CD4-positive, CD25-positive, alpha-beta regulatory T cell (primary cell): ENCODE measurements around the gene PTPRT. TPM values are rescaled to one million over a fixed set of nuclear protein-coding genes. Genes with fewer than 3 reads are reported as not detected.

Experiments
- ATAC-seq, 2 donors: fragments of 150-1000 bp; cut with Tn5 transposase; one replicate each; pipeline ENCODE4 v1.10.0; 2021; ENCODE audit warnings: low read depth in 2 of 2, moderate number of reproducible peaks in 2 of 2, moderate library complexity in 1 of 2
- DNase-seq, 3 donors: peaks; one replicate each; pipeline versions ENCODE4 v3.0.0 to v3.0.0-alpha.2; 2012 to 2022; ENCODE audit warnings: mixed read lengths in 1 of 3
- H3K27ac ChIP-seq: one replicate; pipeline ENCODE4 v1.7.0; 2013; ENCODE audit warnings: mild to moderate bottlenecking, low read length; ENCODE audit not compliant: insufficient read depth, poor library complexity, severe bottlenecking
- H3K27me3 ChIP-seq: one replicate; pipeline ENCODE4 v1.7.0; 2013; ENCODE audit warnings: low read length; ENCODE audit not compliant: control insufficient read depth, insufficient read depth
- H3K36me3 ChIP-seq: one replicate; pipeline ENCODE4 v1.7.0; 2013; ENCODE audit warnings: mild to moderate bottlenecking, low read length, moderate library complexity; ENCODE audit not compliant: control insufficient read depth, insufficient read depth
- H3K4me1 ChIP-seq: 2 replicates; pipeline ENCODE4 v1.7.0; 2013; ENCODE audit warnings: mild to moderate bottlenecking, low read length; ENCODE audit not compliant: insufficient read depth, control insufficient read depth, poor library complexity, severe bottlenecking
- H3K4me3 ChIP-seq: one replicate; pipeline ENCODE4 v1.7.0; 2013; ENCODE audit warnings: low read depth, mild to moderate bottlenecking, low read length, moderate library complexity
- H3K9me3 ChIP-seq, 2 experiments: 1 replicate in 1 of 2; 2 replicates in 1 of 2; pipeline ENCODE4 v1.7.0; 2013; ENCODE audit warnings: low read length in 2 of 2, mild to moderate bottlenecking in 1 of 2, moderate library complexity in 1 of 2; ENCODE audit not compliant: control insufficient read depth in 2 of 2
- H3K27ac Mint-ChIP-seq, 3 donors: one replicate each; pipeline ENCODE4 v1.8.0; 2020 to 2022; ENCODE audit warnings: mild to moderate bottlenecking in 3 of 3, mixed read lengths in 3 of 3, moderate library complexity in 2 of 3
- H3K27me3 Mint-ChIP-seq: one replicate; pipeline ENCODE4 v1.8.0; 2022; ENCODE audit warnings: mild to moderate bottlenecking, mixed read lengths
- H3K36me3 Mint-ChIP-seq: one replicate; pipeline ENCODE4 v1.8.0; 2020; ENCODE audit warnings: mixed read lengths
- H3K4me1 Mint-ChIP-seq, 4 donors: one replicate each; pipeline ENCODE4 v1.8.0; 2020 to 2022; ENCODE audit warnings: mixed read lengths in 4 of 4, mild to moderate bottlenecking in 1 of 4
- H3K4me3 Mint-ChIP-seq, 4 donors: one replicate each; pipeline ENCODE4 v1.8.0; 2020 to 2022; ENCODE audit warnings: mild to moderate bottlenecking in 4 of 4, mixed read lengths in 4 of 4, moderate library complexity in 3 of 4
- H3K9me3 Mint-ChIP-seq, 7 donors: one replicate each; pipeline ENCODE4 v1.8.0; 2020 to 2022; ENCODE audit warnings: mixed read lengths in 7 of 7, mild to moderate bottlenecking in 3 of 7, moderate library complexity in 2 of 7
- polyA plus RNA-seq, 4 donors: library from polyadenylated mRNA; unstranded; fragments of 300-500 nt; fragmentation: Illumina TruSeq; gene quantifications; one replicate each; pipeline ENCODE4 v1.2.3, GENCODE V29; 2021
- total RNA-seq: library from RNA; stranded (reverse); gene quantifications from one replicate; pipeline ENCODE4 v1.2.3, GENCODE V29; 2022

PTPRT gene
- total and polyA plus RNA-seq, 5 donors from 2014 or later: not detected

DNA sequence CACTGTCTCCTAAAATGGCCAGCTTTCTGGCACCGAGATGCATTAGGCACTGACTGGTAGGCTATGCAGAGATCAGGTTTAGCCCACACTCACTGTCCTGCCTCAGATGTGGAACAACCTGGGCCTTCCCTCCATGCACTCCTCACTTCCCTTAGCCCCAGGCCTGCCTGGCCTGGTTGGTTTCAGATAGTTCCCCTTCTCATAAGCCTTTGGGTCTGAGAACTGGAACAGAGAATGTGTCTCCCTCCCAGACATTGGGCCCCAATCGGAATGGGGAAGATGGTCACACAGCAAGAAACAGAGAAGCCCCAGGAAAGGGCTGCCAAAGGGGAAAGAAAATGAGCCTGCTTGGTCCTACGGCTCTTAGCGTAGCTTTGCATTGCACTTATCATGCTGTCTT is 809.4 kb downstream of the PTPRT start:
- ATAC-seq (no peak), DNase-seq (no peak)
- Mint-ChIP-seq H3K4me1 (no peaks in the 10 kb centered on the region), H3K36me3 (no peaks in the 10 kb centered on the region), H3K27me3 (no peaks in the 10 kb centered on the region), H3K27ac (no peak overlapping the region), H3K4me3 (no peak overlapping the region), H3K9me3 (peaks cover 0 to 7% (median 4%) of the 10 kb centered on the region in 7 donors)
- H3K36me3 ChIP-seq: no peaks in the 10 kb centered on the region
- no peaks in the 10 kb centered on the region for H3K27me3 ChIP-seq
- no peak overlapping the region for H3K4me3 ChIP-seq
- H3K27ac ChIP-seq: no peak overlapping the region
- no peaks in the 10 kb centered on the region for H3K4me1 ChIP-seq
- H3K9me3 ChIP-seq: no peaks in the 10 kb centered on the region

DNA sequence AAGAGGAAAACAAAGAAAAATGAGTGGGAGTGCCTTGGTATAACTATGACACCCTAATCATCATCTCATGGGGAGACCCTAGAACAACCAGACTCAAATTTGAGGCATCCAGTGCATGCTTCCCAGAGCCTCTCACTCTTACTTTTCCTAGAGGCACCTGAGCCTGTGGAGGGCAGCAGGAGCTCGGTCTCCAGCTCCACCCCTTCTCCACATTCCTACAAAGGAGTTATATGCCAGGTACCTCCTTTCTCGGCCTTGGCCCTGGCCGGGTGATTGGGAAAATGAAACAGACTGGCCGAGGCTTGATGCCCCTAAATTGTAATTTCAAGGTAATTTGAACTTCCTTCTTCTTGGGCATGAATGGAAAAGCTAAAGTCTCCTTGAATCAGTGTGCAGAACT is 810.3 kb downstream of the PTPRT start:
- Histone ChIP-seq H3K9me3 (no peaks in the 10 kb centered on the region), H3K27ac (no peak overlapping the region), H3K4me1 (no peaks in the 10 kb centered on the region), H3K4me3 (no peak overlapping the region), H3K36me3 (no peaks in the 10 kb centered on the region), H3K27me3 (no peaks in the 10 kb centered on the region)
- no peak overlapping the region for H3K27ac Mint-ChIP-seq
- H3K9me3 Mint-ChIP-seq: peaks cover 0 to 7% (median 4%) of the 10 kb centered on the region in 7 donors
- H3K36me3 Mint-ChIP-seq: no peaks in the 10 kb centered on the region
- DNase-seq: no peak
- no peak overlapping the region for H3K4me3 Mint-ChIP-seq
- no peak for ATAC-seq
- no peaks in the 10 kb centered on the region for H3K27me3 Mint-ChIP-seq
- no peaks in the 10 kb centered on the region for H3K4me1 Mint-ChIP-seq

DNA sequence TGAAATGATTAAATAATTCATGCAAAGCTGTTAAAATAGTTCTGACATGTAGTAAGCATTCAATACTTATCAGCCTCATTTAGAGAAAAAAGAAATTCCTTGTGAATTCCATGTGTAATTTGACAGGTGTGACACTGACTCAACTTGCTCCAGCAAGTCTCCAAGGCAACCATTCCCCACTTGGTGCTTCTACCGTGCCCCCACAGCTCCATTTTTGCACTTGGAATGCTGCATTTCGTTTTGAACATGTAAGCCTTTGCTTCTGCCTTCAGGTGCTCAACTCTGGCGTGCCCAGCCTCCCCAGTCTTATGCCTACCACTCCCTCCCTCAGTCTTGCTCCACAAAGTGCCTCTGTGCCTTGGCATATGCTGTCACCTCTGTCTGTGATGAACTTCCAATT is 810.9 kb downstream of the PTPRT start:
- no peaks in the 10 kb centered on the region for H3K4me1 ChIP-seq
- no peaks in the 10 kb centered on the region for H3K27me3 Mint-ChIP-seq
- H3K4me3 ChIP-seq: no peak overlapping the region
- peaks cover 0 to 7% (median 4%) of the 10 kb centered on the region in 7 donors for H3K9me3 Mint-ChIP-seq
- no peaks in the 10 kb centered on the region for H3K27me3 ChIP-seq
- no peaks in the 10 kb centered on the region for H3K36me3 Mint-ChIP-seq
- H3K4me1 Mint-ChIP-seq: no peaks in the 10 kb centered on the region
- H3K9me3 ChIP-seq: no peaks in the 10 kb centered on the region
- H3K4me3 Mint-ChIP-seq: no peak overlapping the region
- DNase-seq: no peak
- no peak overlapping the region for H3K27ac Mint-ChIP-seq
- H3K36me3 ChIP-seq: no peaks in the 10 kb centered on the region
- ATAC-seq: no peak
- no peak overlapping the region for H3K27ac ChIP-seq

DNA sequence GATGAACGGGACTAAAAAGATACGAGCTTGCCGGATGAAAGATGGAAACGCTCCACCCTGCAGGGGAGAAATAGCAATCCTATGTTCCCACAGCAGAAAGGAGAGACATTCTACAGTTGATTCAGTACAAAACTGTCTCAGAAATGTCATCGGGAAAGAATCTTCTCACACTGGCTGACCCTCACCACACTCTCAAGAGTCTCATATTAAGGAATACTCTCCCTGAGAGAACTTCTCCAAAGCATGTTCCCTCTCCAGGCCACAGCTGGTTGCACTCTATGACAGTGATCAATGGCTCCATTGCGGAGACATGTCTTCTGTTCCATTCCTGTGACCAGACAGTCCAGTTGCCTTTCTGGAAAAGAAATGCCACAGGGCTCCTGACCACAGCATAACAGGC is 813.6 kb downstream of the PTPRT start:
- H3K27me3 Mint-ChIP-seq: no peaks in the 10 kb centered on the region
- Histone ChIP-seq H3K36me3 (no peaks in the 10 kb centered on the region), H3K27ac (no peak overlapping the region), H3K4me3 (no peak overlapping the region), H3K9me3 (no peaks in the 10 kb centered on the region), H3K27me3 (no peaks in the 10 kb centered on the region), H3K4me1 (no peaks in the 10 kb centered on the region)
- H3K9me3 Mint-ChIP-seq: peaks cover 0 to 9% (median 3%) of the 10 kb centered on the region in 7 donors
- no peaks in the 10 kb centered on the region for H3K4me1 Mint-ChIP-seq
- DNase-seq (no peak), ATAC-seq (no peak)
- H3K36me3 Mint-ChIP-seq: no peaks in the 10 kb centered on the region
- H3K27ac Mint-ChIP-seq: no peak overlapping the region
- no peak overlapping the region for H3K4me3 Mint-ChIP-seq

DNA sequence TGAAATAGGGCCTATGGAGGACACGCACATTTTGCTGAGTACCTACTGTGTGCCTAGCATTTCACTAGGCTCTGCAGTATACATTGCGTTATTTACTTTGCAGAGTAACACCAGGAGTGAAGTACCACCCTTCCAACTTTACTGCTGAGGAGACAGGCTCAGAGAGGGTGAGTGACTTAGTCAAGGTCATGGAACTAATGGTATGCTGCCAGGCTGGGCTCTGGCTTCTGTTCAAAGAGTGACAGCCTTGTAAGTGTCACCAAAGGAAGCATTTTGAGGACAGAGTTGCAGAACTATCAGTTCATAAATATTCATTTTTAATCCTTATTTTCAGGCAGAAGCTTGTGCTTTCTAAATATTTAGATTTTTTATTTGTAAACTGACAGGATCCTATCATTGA is 816.7 kb downstream of the PTPRT start:
- H3K4me1 Mint-ChIP-seq: no peaks in the 10 kb centered on the region
- H3K9me3 ChIP-seq: no peaks in the 10 kb centered on the region
- no peaks in the 10 kb centered on the region for H3K27me3 ChIP-seq
- no peaks in the 10 kb centered on the region for H3K27me3 Mint-ChIP-seq
- no peaks in the 10 kb centered on the region for H3K4me1 ChIP-seq
- ATAC-seq: no peak
- no peak overlapping the region for H3K27ac Mint-ChIP-seq
- no peak for DNase-seq
- no peaks in the 10 kb centered on the region for H3K36me3 Mint-ChIP-seq
- H3K4me3 Mint-ChIP-seq: no peak overlapping the region
- no peak overlapping the region for H3K27ac ChIP-seq
- no peaks in the 10 kb centered on the region for H3K36me3 ChIP-seq
- no peak overlapping the region for H3K4me3 ChIP-seq
- peaks cover 0 to 7% (median 3%) of the 10 kb centered on the region in 7 donors for H3K9me3 Mint-ChIP-seq

DNA sequence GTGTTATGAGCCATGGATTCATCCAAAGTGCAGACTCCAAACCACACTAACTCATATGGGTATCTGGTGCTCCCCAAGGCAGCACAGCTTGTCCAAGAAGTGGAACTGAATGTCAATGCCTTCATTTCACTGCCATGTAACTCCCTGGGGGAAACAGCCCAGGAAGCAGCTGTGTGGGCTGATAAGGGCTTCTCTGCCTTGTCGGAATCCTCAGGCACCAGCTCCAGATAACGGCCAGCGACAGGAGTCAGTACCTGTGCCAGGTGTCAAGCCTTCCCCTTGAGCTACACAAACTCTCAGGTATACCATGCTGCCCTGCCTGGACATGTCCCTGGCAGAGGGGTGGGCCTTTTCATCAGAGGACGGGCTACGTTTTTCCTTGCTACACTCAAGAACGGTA is 819.6 kb downstream of the PTPRT start:
- H3K27ac ChIP-seq: no peak overlapping the region
- Mint-ChIP-seq H3K27ac (no peak overlapping the region), H3K27me3 (no peaks in the 10 kb centered on the region), H3K4me1 (no peaks in the 10 kb centered on the region), H3K4me3 (no peak overlapping the region), H3K36me3 (no peaks in the 10 kb centered on the region), H3K9me3 (peaks cover 0 to 11% (median 0%) of the 10 kb centered on the region in 7 donors)
- no peak overlapping the region for H3K4me3 ChIP-seq
- ATAC-seq: no peak
- no peak for DNase-seq
- no peaks in the 10 kb centered on the region for H3K4me1 ChIP-seq
- H3K36me3 ChIP-seq: no peaks in the 10 kb centered on the region
- no peaks in the 10 kb centered on the region for H3K9me3 ChIP-seq
- no peaks in the 10 kb centered on the region for H3K27me3 ChIP-seq

DNA sequence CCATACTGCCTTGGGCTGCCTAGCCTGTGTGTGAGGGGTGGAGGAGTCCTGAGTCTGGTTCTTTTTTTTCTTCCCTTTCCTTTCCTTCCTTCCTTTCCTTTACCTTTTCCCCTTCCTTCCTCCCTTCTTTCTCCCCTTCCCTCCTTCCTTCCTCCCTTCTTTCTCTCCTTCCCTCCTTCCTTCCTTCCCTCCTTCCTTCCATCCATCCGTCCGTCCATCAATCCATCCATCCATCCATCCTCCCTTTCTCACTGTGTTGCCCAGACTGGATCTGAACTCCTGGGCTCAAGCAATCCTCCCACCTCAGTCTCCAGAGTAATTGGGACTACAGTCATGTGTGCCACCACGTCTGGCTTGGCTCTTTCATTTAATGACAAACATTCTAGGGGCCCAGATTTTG is 820.8 kb downstream of the PTPRT start:
- Mint-ChIP-seq H3K27ac (peak overlapping the region in 1 of 3 donors; percentile 35), H3K4me3 (no peak overlapping the region), H3K27me3 (no peaks in the 10 kb centered on the region), H3K36me3 (no peaks in the 10 kb centered on the region), H3K9me3 (peaks cover 0 to 11% (median 0%) of the 10 kb centered on the region in 7 donors), H3K4me1 (no peaks in the 10 kb centered on the region)
- Histone ChIP-seq H3K9me3 (no peaks in the 10 kb centered on the region), H3K4me1 (no peaks in the 10 kb centered on the region), H3K36me3 (no peaks in the 10 kb centered on the region), H3K27me3 (no peaks in the 10 kb centered on the region), H3K4me3 (no peak overlapping the region), H3K27ac (no peak overlapping the region)
- ATAC-seq (no peak), DNase-seq (no peak)

DNA sequence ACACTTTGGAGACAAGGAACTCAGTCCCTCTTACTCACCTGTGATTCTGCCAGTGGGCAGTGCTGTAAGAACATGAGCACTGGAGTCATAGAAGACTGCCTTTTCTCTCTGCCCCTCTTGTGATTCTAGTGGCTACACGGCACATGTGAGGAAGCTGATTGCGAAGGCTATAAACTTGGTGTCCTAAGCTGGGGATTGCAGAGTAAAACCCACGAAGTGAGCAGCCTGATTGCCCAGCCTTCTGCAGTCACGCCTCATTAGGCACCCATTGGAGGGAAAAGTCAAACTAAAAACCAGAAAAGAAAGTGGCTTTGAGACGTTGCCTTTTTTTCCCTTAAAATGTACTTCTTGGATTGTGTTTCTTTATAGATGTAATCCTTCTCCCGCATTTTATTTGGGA is 823.1 kb downstream of the PTPRT start:
- Histone ChIP-seq H3K4me1 (no peaks in the 10 kb centered on the region), H3K27ac (no peak overlapping the region), H3K9me3 (no peaks in the 10 kb centered on the region), H3K36me3 (no peaks in the 10 kb centered on the region), H3K27me3 (no peaks in the 10 kb centered on the region), H3K4me3 (no peak overlapping the region)
- no peak overlapping the region for H3K4me3 Mint-ChIP-seq
- H3K27ac Mint-ChIP-seq: no peak overlapping the region
- H3K27me3 Mint-ChIP-seq: no peaks in the 10 kb centered on the region
- no peaks in the 10 kb centered on the region for H3K36me3 Mint-ChIP-seq
- ATAC-seq (no peak), DNase-seq (no peak)
- peaks cover 0 to 13% (median 1%) of the 10 kb centered on the region in 7 donors for H3K9me3 Mint-ChIP-seq
- no peaks in the 10 kb centered on the region for H3K4me1 Mint-ChIP-seq
